DMS53 (cell line): ENCODE data around the gene RIPK4.
A peak's percentile ranks its signal among the peaks of the same experiment; 100 is the strongest.
"Not testable (repeated sequence)": the region's sequence is repeated elsewhere in the genome, so short reads cannot be mapped to it uniquely, and the experiment has no call there.

Experiments
- DNase-seq: peaks from one replicate; lab custom pipeline; 2025; lab: John Stamatoyannopoulos, UW

Gene RIPK4

GRCh38 chr21:41737651-41738324, 29.1 kb downstream of the RIPK4 start:
- no peak for DNase-seq

GRCh38 chr21:41736423-41736822, 30.4 kb downstream of the RIPK4 start:
- DNase-seq: no peak

GRCh38 chr21:41733951-41734689, 32.7 kb downstream of the RIPK4 start:
- DNase-seq: no peak

GRCh38 chr21:41731081-41731480, 35.8 kb downstream of the RIPK4 start:
- no peak for DNase-seq

- DNase-seq: no peak
Observed at GRCh38 chr21:41730367-41730765, 36.5 kb downstream of the RIPK4 start.

GRCh38 chr21:41729701-41730366, 37.0 kb downstream of the RIPK4 start:
- no peak for DNase-seq

GRCh38 chr21:41727784-41728763, 38.8 kb downstream of the RIPK4 start:
- no peak for DNase-seq

- DNase-seq: no peak
Observed at GRCh38 chr21:41726970-41727783, 39.7 kb downstream of the RIPK4 start.

GRCh38 chr21:41726630-41726969, 40.3 kb downstream of the RIPK4 start:
- no peak for DNase-seq

- no peak for DNase-seq
Observed at GRCh38 chr21:41726058-41726558, 40.7 kb downstream of the RIPK4 start.

- DNase-seq: no peak
Observed at GRCh38 chr21:41725421-41726031, 41.3 kb downstream of the RIPK4 start.

GRCh38 chr21:41723835-41724234, 43.0 kb downstream of the RIPK4 start:
- DNase-seq: not testable (repeated sequence)

GRCh38 chr21:41722052-41723018, 44.5 kb downstream of the RIPK4 start:
- no peak for DNase-seq

GRCh38 chr21:41720250-41720649, 46.6 kb downstream of the RIPK4 start:
- no peak for DNase-seq

GRCh38 chr21:41719691-41720090, 47.2 kb downstream of the RIPK4 start:
- no peak for DNase-seq

- no peak for DNase-seq
Observed at GRCh38 chr21:41717573-41718330, 49.1 kb downstream of the RIPK4 start.

GRCh38 chr21:41716751-41717150, 50.1 kb downstream of the RIPK4 start:
- DNase-seq: no peak

- peak; percentile 28 for DNase-seq
Observed at GRCh38 chr21:41715649-41716281, 51.1 kb downstream of the RIPK4 start.
